ENCODE data around the gene OR1S2. TPM values are rescaled to one million over a fixed set of nuclear protein-coding genes. Genes with fewer than 3 reads are reported as not detected.
"Not testable (repeated sequence)": the region's sequence is repeated elsewhere in the genome, so short reads cannot be mapped to it uniquely, and the experiment has no call there.

OR1S2 gene
- total and polyA plus RNA-seq, 9 of the 15 experiments (the other 6 are each of a cell fraction or from before 2014, with no cell fraction given), result not detected

DNA sequence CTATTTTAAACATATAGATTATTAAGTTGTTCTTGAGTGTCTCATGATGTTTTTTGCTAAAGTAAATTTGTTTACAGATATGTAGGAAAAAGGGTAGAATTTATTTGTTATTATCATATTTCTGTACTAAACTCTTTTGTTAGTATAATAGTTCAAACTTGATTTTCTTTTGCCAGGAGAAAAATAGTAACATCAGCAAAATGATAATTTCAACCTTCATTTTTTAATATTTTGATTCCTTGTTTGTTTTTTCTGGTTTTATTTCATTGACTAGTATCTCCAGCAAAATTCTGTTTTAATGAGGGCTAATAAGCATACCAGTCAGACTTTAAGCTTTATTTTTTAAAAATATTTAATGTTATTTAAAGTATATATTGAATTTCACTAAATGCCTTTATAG, 12.5 kb upstream of the OR1S2 start:
- no peak for DNase-seq (ENCODE audit: extremely low read depth in 1 of 4, low spot score in 3 of 4)
- H3K9me1 ChIP-seq (ENCODE audit: control insufficient read depth, insufficient read depth, low read length), result no peaks in the 10 kb centered on the region
- TF ChIP-seq SMARCA4 (IDR thresholded peaks at IDR 0.05), result no peak
- peak; percentile 70 for TF ChIP-seq ZNF316 (IDR thresholded peaks at IDR 0.05)
- TF ChIP-seq, protein P1, sequence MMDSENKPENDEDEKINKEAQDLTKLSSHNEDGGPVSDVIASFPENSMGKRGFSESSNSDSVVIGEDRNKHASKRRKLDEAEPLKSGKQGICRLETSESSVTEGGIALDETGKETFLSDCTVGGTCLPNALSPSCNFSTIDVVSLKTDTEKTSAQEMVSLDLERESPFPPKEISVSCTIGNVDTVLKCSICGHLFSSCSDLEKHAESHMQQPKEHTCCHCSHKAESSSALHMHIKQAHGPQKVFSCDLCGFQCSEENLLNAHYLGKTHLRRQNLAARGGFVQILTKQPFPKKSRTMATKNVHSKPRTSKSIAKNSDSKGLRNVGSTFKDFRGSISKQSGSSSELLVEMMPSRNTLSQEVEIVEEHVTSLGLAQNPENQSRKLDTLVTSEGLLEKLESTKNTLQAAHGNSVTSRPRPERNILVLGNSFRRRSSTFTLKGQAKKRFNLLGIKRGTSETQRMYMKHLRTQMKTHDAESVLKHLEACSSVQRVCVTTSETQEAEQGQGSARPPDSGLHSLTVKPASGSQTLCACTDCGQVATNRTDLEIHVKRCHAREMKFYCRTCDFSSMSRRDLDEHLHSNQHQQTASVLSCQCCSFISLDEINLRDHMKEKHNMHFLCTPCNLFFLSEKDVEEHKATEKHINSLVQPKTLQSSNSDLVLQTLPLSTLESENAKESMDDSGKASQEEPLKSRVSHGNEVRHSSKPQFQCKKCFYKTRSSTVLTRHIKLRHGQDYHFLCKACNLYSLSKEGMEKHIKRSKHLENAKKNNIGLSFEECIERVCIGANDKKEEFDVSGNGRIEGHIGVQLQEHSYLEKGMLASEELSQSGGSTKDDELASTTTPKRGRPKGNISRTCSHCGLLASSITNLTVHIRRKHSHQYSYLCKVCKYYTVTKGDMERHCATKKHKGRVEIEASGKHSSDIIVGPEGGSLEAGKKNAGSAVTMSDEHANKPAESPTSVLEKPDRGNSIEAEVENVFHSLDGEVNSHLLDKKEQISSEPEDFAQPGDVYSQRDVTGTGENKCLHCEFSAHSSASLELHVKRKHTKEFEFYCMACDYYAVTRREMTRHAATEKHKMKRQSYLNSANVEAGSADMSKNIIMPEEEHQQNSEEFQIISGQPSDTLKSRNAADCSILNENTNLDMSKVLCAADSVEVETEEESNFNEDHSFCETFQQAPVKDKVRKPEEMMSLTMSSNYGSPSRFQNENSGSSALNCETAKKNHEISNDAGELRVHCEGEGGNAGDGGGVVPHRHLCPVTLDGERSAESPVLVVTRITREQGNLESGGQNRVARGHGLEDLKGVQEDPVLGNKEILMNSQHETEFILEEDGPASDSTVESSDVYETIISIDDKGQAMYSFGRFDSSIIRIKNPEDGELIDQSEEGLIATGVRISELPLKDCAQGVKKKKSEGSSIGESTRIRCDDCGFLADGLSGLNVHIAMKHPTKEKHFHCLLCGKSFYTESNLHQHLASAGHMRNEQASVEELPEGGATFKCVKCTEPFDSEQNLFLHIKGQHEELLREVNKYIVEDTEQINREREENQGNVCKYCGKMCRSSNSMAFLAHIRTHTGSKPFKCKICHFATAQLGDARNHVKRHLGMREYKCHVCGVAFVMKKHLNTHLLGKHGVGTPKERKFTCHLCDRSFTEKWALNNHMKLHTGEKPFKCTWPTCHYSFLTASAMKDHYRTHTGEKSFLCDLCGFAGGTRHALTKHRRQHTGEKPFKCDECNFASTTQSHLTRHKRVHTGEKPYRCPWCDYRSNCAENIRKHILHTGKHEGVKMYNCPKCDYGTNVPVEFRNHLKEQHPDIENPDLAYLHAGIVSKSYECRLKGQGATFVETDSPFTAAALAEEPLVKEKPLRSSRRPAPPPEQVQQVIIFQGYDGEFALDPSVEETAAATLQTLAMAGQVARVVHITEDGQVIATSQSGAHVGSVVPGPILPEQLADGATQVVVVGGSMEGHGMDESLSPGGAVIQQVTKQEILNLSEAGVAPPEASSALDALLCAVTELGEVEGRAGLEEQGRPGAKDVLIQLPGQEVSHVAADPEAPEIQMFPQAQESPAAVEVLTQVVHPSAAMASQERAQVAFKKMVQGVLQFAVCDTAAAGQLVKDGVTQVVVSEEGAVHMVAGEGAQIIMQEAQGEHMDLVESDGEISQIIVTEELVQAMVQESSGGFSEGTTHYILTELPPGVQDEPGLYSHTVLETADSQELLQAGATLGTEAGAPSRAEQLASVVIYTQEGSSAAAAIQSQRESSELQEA (IDR thresholded peaks at IDR 0.05; ENCODE audit: low read depth), result no peak
- TF ChIP-seq CBFA2T3 (IDR thresholded peaks at IDR 0.05), result no peak
- TF ChIP-seq C11orf30 (IDR thresholded peaks at IDR 0.05; ENCODE audit: low read depth), result peak; percentile 30; the same call in 1 of the 2 replicates
- H3K27ac ChIP-seq (ENCODE audit: extremely low read depth, low read depth, low read length), result no peak overlapping the region
- H3K4me2 ChIP-seq (ENCODE audit: insufficient read depth, low read length), result no peak overlapping the region
- POLR2A ChIA-PET, result no interaction called here
- intact Hi-C loops (cut with micrococcal nuclease), result no loop called here
- ATAC-seq, result no peak
- no peaks in the 10 kb centered on the region for H3K79me2 ChIP-seq (ENCODE audit: control insufficient read depth, insufficient read depth, low read length)
- no peaks in the 10 kb centered on the region for H3K36me3 ChIP-seq (ENCODE audit: control insufficient read depth, insufficient read depth, low read length)
- no peak overlapping the region for H2AFZ ChIP-seq (ENCODE audit: low read depth, low read length)
- H3K9me3 ChIP-seq (replicated peaks; ENCODE audit: control insufficient read depth, insufficient read depth, low read depth, low read length), result no peaks in the 10 kb centered on the region
- in situ Hi-C loops (cut with MboI), result no loop called here
- no peaks in the 10 kb centered on the region for H3K4me1 ChIP-seq (replicated peaks in 1 of 2; ENCODE audit: control insufficient read depth in 2 of 2, insufficient read depth in 2 of 2, low read length in 2 of 2)
- no peaks in the 10 kb centered on the region for H3K27me3 ChIP-seq (ENCODE audit: control insufficient read depth in 2 of 2, insufficient read depth in 2 of 2, low read length in 2 of 2)
- no TSS peak for BruUV-seq (replicated peaks)
- H3K4me3 ChIP-seq, result no peak overlapping the region
- no peak overlapping the region for H3K9ac ChIP-seq (ENCODE audit: insufficient read depth in 1 of 2, low read depth in 2 of 2, low read length in 2 of 2)
- no peak for FAIRE-seq
- H4K20me1 ChIP-seq (replicated peaks; ENCODE audit: control insufficient read depth, insufficient read depth, low read length), result no peaks in the 10 kb centered on the region
- CTCF ChIA-PET (ENCODE audit: low intra/inter-chr PET ratio), result no interaction called here

GRCh38 chr11:58212420-58212819, 8.5 kb upstream of the OR1S2 start, which contains the start of gene OR1S1:
TSS of gene OR1S1 (plus strand) at chr11:58212720.
- H3K4me2 ChIP-seq (ENCODE audit: insufficient read depth, low read length); H4K20me1 ChIP-seq (replicated peaks; ENCODE audit: control insufficient read depth, insufficient read depth, low read length); H3K4me1 ChIP-seq (replicated peaks in 1 of 2; ENCODE audit: control insufficient read depth in 2 of 2, insufficient read depth in 2 of 2, low read length in 2 of 2); FAIRE-seq; H2AFZ ChIP-seq (ENCODE audit: low read depth, low read length); H3K9me3 ChIP-seq (replicated peaks; ENCODE audit: control insufficient read depth, insufficient read depth, low read depth, low read length); H3K27ac ChIP-seq (ENCODE audit: extremely low read depth, low read depth, low read length); POLR2A ChIA-PET; H3K9me1 ChIP-seq (ENCODE audit: control insufficient read depth, insufficient read depth, low read length); H3K4me3 ChIP-seq; DNase-seq (ENCODE audit: extremely low read depth in 1 of 4, low spot score in 3 of 4); CTCF ChIA-PET (ENCODE audit: low intra/inter-chr PET ratio); in situ Hi-C loops (cut with MboI); ATAC-seq; H3K9ac ChIP-seq (ENCODE audit: insufficient read depth in 1 of 2, low read depth in 2 of 2, low read length in 2 of 2); H3K36me3 ChIP-seq (ENCODE audit: control insufficient read depth, insufficient read depth, low read length); intact Hi-C loops (cut with micrococcal nuclease); H3K79me2 ChIP-seq (ENCODE audit: control insufficient read depth, insufficient read depth, low read length); BruUV-seq (replicated peaks); H3K27me3 ChIP-seq (ENCODE audit: control insufficient read depth in 2 of 2, insufficient read depth in 2 of 2, low read length in 2 of 2): not testable (repeated sequence)
- WGBS (ENCODE audit: insufficient coverage, low coverage, missing lambda C conversion rate), result 7% methylated on average over 1 of the region's 2 CpGs
